Measurements from ENCODE around the gene IGF2BP3.
A peak's percentile ranks its signal among the peaks of the same experiment; 100 is the strongest.

Gene IGF2BP3

GRCh38 chr7:23473844-23474093 is 3.5 kb upstream of the IGF2BP3 start:
- no peaks in the 10 kb centered on the region for H3K9me3 ChIP-seq (ENCODE audit: control insufficient read depth, low read length)
- H3K4ac ChIP-seq (ENCODE audit: low read depth in 1 of 2, low read length in 2 of 2) = peak overlapping the region; percentile 83 to 95
- H3K27ac ChIP-seq (ENCODE audit: low read length, poor library complexity, severe bottlenecking) = peak overlapping the region; percentile 85
- H3K4me2 ChIP-seq (ENCODE audit: low read length, poor library complexity, severe bottlenecking) = peak overlapping the region; percentile 100
- peak overlapping the region; percentile 50 for H3K9ac ChIP-seq (ENCODE audit: low read length)
- H2AK5ac ChIP-seq (ENCODE audit: low read length, severe bottlenecking) = no peak overlapping the region
- H4K8ac ChIP-seq (ENCODE audit: low read length) = peak overlapping the region; percentile 88
- peak overlapping the region; percentile 81 for H2AFZ ChIP-seq (ENCODE audit: low read depth, low read length)
- H3K4me3 ChIP-seq (ENCODE audit: insufficient read depth in 1 of 2, low read depth in 1 of 2, low read length in 2 of 2) = peak overlapping the region; percentile 79 to 94
- H2BK120ac ChIP-seq (ENCODE audit: low read depth, low read length) = peak overlapping the region; percentile 94
- H2BK15ac ChIP-seq (ENCODE audit: low read depth, poor library complexity, severe bottlenecking) = peak overlapping the region; percentile 69
- peak overlapping the region in 1 of 2 experiments; percentile 95 for H3K23ac ChIP-seq (ENCODE audit: low read length in 2 of 2)
- H3K4me1 ChIP-seq (ENCODE audit: control insufficient read depth, insufficient read depth, low read depth, low read length) = peaks cover 3% of the 10 kb centered on the region
- peak overlapping the region; percentile 75 to 77 for H2BK12ac ChIP-seq (ENCODE audit: low read length in 2 of 2)
- WGBS = under 1% methylated on average over 23 of the region's 23 CpGs
- DNase-seq = no peak
- H2BK5ac ChIP-seq (ENCODE audit: low read depth, low read length, poor library complexity, severe bottlenecking) = peak overlapping the region; percentile 38
- H3K27me3 ChIP-seq (ENCODE audit: control insufficient read depth in 1 of 2, insufficient read depth in 1 of 2, low read length in 2 of 2) = peaks cover 0 to 95% of the 10 kb centered on the region in 2 experiments
- H3K79me1 ChIP-seq (replicated peaks; ENCODE audit: low read length, poor library complexity, severe bottlenecking) = no peaks in the 10 kb centered on the region
- H3K14ac ChIP-seq (ENCODE audit: low read length in 2 of 2) = peak overlapping the region in 1 of 2 experiments; percentile 99
- no peaks in the 10 kb centered on the region for H3K36me3 ChIP-seq (ENCODE audit: control insufficient read depth in 1 of 2, insufficient read depth in 2 of 2, low read depth in 1 of 2, low read length in 2 of 2)
- peak overlapping the region; percentile 97 to 99 for H3K18ac ChIP-seq (ENCODE audit: low read depth in 1 of 2, low read length in 2 of 2)
- peak overlapping the region; percentile 99 for H4K91ac ChIP-seq (ENCODE audit: low read length)

DNA sequence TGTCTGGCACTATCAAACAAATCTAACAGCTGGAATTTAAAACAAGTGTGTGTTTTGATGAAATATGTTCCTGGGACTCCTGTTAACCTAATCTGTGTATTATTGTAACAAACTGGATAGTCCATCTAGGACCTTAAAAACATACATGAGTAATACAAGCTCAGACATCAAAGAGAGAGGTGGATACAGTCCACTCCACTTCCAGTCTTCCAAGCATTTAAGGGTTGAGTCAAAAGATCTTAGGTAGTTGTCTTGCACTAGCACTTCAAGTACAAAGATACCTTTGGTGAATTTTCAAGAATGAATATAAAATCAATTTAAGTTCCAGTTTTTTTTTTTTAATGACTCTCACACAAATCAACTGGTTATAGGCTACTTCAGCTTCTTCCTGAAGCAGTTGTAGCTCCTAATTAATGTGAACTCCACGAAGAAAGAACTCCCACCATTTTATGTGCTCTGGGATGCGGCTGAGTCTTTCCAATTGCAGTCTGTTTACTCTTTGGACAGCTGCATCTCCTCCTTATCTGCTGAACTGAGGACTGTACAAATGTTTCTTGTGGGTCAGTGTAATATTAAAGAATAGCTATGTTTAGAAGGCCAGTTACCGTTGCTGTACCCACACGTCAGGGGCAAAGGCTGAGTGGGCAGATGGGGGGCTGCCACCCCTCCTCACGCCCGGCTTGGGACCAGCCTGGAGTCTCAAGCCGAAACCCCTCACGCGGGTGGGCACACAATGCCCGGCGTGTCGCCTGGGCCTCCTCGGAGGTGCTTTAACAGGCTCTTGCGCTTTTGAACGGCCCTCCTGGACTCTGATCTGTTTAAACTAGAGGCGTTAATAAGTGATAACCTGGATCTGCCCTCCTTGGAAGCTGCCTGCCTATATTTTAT is 2.9 kb upstream of the IGF2BP3 start:
- H2BK15ac ChIP-seq (ENCODE audit: low read depth, poor library complexity, severe bottlenecking) = peak overlapping the region; percentile 3
- H2BK120ac ChIP-seq (ENCODE audit: low read depth, low read length) = peak overlapping the region; percentile 21

GRCh38 chr7:23472556-23472955 is 2.3 kb upstream of the IGF2BP3 start:
- Histone ChIP-seq H3K36me3 (ENCODE audit: control insufficient read depth in 1 of 2, insufficient read depth in 2 of 2, low read depth in 1 of 2, low read length in 2 of 2) (no peaks in the 10 kb centered on the region), H2BK12ac (ENCODE audit: low read length in 2 of 2) (no peak overlapping the region), H4K91ac (ENCODE audit: low read length) (no peak overlapping the region), H3K4me3 (ENCODE audit: insufficient read depth in 1 of 2, low read depth in 1 of 2, low read length in 2 of 2) (no peak overlapping the region), H3K27me3 (ENCODE audit: control insufficient read depth in 1 of 2, insufficient read depth in 1 of 2, low read length in 2 of 2) (peaks cover 0 to 95% of the 10 kb centered on the region in 2 experiments), H3K23ac (ENCODE audit: low read length in 2 of 2) (no peak overlapping the region), H4K8ac (ENCODE audit: low read length) (no peak overlapping the region), H3K14ac (ENCODE audit: low read length in 2 of 2) (no peak overlapping the region), H3K27ac (ENCODE audit: low read length, poor library complexity, severe bottlenecking) (no peak overlapping the region), H2BK5ac (ENCODE audit: low read depth, low read length, poor library complexity, severe bottlenecking) (no peak overlapping the region), H3K18ac (ENCODE audit: low read depth in 1 of 2, low read length in 2 of 2) (no peak overlapping the region), H3K4ac (ENCODE audit: low read depth in 1 of 2, low read length in 2 of 2) (no peak overlapping the region), H2BK120ac (ENCODE audit: low read depth, low read length) (no peak overlapping the region), H2BK15ac (ENCODE audit: low read depth, poor library complexity, severe bottlenecking) (no peak overlapping the region), H3K9ac (ENCODE audit: low read length) (no peak overlapping the region), H3K4me2 (ENCODE audit: low read length, poor library complexity, severe bottlenecking) (no peak overlapping the region), H3K9me3 (ENCODE audit: control insufficient read depth, low read length) (no peaks in the 10 kb centered on the region), H2AFZ (ENCODE audit: low read depth, low read length) (no peak overlapping the region), H2AK5ac (ENCODE audit: low read length, severe bottlenecking) (no peak overlapping the region), H3K4me1 (ENCODE audit: control insufficient read depth, insufficient read depth, low read depth, low read length) (peaks cover 3% of the 10 kb centered on the region), H3K79me1 (replicated peaks; ENCODE audit: low read length, poor library complexity, severe bottlenecking) (no peaks in the 10 kb centered on the region)
- DNase-seq = no peak

More for the DNA sequence above, 2.9 kb upstream of the IGF2BP3 start:
- WGBS = 0% methylated on average over 10 of the region's 16 CpGs
- Histone ChIP-seq H3K14ac (ENCODE audit: low read length in 2 of 2) (peak overlapping the region in 1 of 2 experiments; percentile 99), H3K4me3 (ENCODE audit: insufficient read depth in 1 of 2, low read depth in 1 of 2, low read length in 2 of 2) (peak overlapping the region; percentile 79 to 94), H3K4ac (ENCODE audit: low read depth in 1 of 2, low read length in 2 of 2) (peak overlapping the region; percentile 83 to 99), H2AFZ (ENCODE audit: low read depth, low read length) (peak overlapping the region; percentile 76), H3K4me1 (ENCODE audit: control insufficient read depth, insufficient read depth, low read depth, low read length) (peaks cover 3% of the 10 kb centered on the region), H3K18ac (ENCODE audit: low read depth in 1 of 2, low read length in 2 of 2) (peak overlapping the region; percentile 97 to 99), H2AK5ac (ENCODE audit: low read length, severe bottlenecking) (no peak overlapping the region), H3K36me3 (ENCODE audit: control insufficient read depth in 1 of 2, insufficient read depth in 2 of 2, low read depth in 1 of 2, low read length in 2 of 2) (no peaks in the 10 kb centered on the region), H3K4me2 (ENCODE audit: low read length, poor library complexity, severe bottlenecking) (peak overlapping the region; percentile 100), H2BK5ac (ENCODE audit: low read depth, low read length, poor library complexity, severe bottlenecking) (peak overlapping the region; percentile 70), H3K9me3 (ENCODE audit: control insufficient read depth, low read length) (no peaks in the 10 kb centered on the region), H4K91ac (ENCODE audit: low read length) (peak overlapping the region; percentile 91), H3K9ac (ENCODE audit: low read length) (peak overlapping the region; percentile 50), H2BK12ac (ENCODE audit: low read length in 2 of 2) (peak overlapping the region in 1 of 2 experiments; percentile 82), H4K8ac (ENCODE audit: low read length) (peak overlapping the region; percentile 98), H3K23ac (ENCODE audit: low read length in 2 of 2) (peak overlapping the region in 1 of 2 experiments; percentile 97), H3K27ac (ENCODE audit: low read length, poor library complexity, severe bottlenecking) (peak overlapping the region; percentile 85), H3K27me3 (ENCODE audit: control insufficient read depth in 1 of 2, insufficient read depth in 1 of 2, low read length in 2 of 2) (peaks cover 0 to 95% of the 10 kb centered on the region in 2 experiments), H3K79me1 (replicated peaks; ENCODE audit: low read length, poor library complexity, severe bottlenecking) (no peaks in the 10 kb centered on the region)
- peak; percentile 60 for DNase-seq

GRCh38 chr7:23472046-23472445 is 1.8 kb upstream of the IGF2BP3 start:
- Histone ChIP-seq H3K14ac (ENCODE audit: low read length in 2 of 2) (no peak overlapping the region), H3K4ac (ENCODE audit: low read depth in 1 of 2, low read length in 2 of 2) (no peak overlapping the region), H3K4me1 (ENCODE audit: control insufficient read depth, insufficient read depth, low read depth, low read length) (peaks cover 3% of the 10 kb centered on the region), H4K8ac (ENCODE audit: low read length) (no peak overlapping the region), H2AK5ac (ENCODE audit: low read length, severe bottlenecking) (no peak overlapping the region), H2AFZ (ENCODE audit: low read depth, low read length) (no peak overlapping the region), H2BK120ac (ENCODE audit: low read depth, low read length) (no peak overlapping the region), H3K9me3 (ENCODE audit: control insufficient read depth, low read length) (no peaks in the 10 kb centered on the region), H3K27me3 (ENCODE audit: control insufficient read depth in 1 of 2, insufficient read depth in 1 of 2, low read length in 2 of 2) (peaks cover 0 to 95% of the 10 kb centered on the region in 2 experiments), H3K18ac (ENCODE audit: low read depth in 1 of 2, low read length in 2 of 2) (no peak overlapping the region), H3K9ac (ENCODE audit: low read length) (no peak overlapping the region), H3K27ac (ENCODE audit: low read length, poor library complexity, severe bottlenecking) (no peak overlapping the region), H4K91ac (ENCODE audit: low read length) (no peak overlapping the region), H3K4me3 (ENCODE audit: insufficient read depth in 1 of 2, low read depth in 1 of 2, low read length in 2 of 2) (no peak overlapping the region), H3K23ac (ENCODE audit: low read length in 2 of 2) (no peak overlapping the region), H3K4me2 (ENCODE audit: low read length, poor library complexity, severe bottlenecking) (no peak overlapping the region), H2BK15ac (ENCODE audit: low read depth, poor library complexity, severe bottlenecking) (no peak overlapping the region), H3K36me3 (ENCODE audit: control insufficient read depth in 1 of 2, insufficient read depth in 2 of 2, low read depth in 1 of 2, low read length in 2 of 2) (no peaks in the 10 kb centered on the region), H2BK12ac (ENCODE audit: low read length in 2 of 2) (no peak overlapping the region), H2BK5ac (ENCODE audit: low read depth, low read length, poor library complexity, severe bottlenecking) (no peak overlapping the region), H3K79me1 (replicated peaks; ENCODE audit: low read length, poor library complexity, severe bottlenecking) (no peaks in the 10 kb centered on the region)
- WGBS = 0% methylated on average over 2 of the region's 6 CpGs
- DNase-seq = no peak

Measured in mesenchymal stem cell (in vitro differentiated cells and primary cell).